DND-41 (cell line): ENCODE measurements around the gene RPL36AL.

Experiments used
- ATAC-seq: fragments of 200-7000 bp; cut with Tn5 transposase; 3 replicates; pipeline ENCODE4 v1.9.1; 2021; ENCODE audit warnings: low read depth; ENCODE audit not compliant: insufficient read depth
- DNase-seq: peaks from one replicate; pipeline ENCODE4 v3.0.0-alpha.2; 2020
- H2AFZ ChIP-seq: 2 replicates; pipeline ENCODE4 v1.6.0; 2012; ENCODE audit warnings: low read depth, low read length
- H3K27ac ChIP-seq: 2 replicates; pipeline ENCODE4 v1.5.1; 2012; ENCODE audit warnings: low read length, inconsistent platforms
- H3K27me3 ChIP-seq: fragments of 200-600 bp; sonication (generic); 2 replicates; pipeline ENCODE4 v1.6.0; 2012; ENCODE audit warnings: low read length, mild to moderate bottlenecking, inconsistent platforms; ENCODE audit not compliant: insufficient read depth, poor library complexity
- H3K36me3 ChIP-seq: 2 replicates; pipeline ENCODE4 v1.5.1; 2012; ENCODE audit warnings: low read length, inconsistent platforms; ENCODE audit not compliant: insufficient read depth
- H3K4me1 ChIP-seq: 2 replicates; pipeline ENCODE4 v1.5.1; 2012; ENCODE audit warnings: mild to moderate bottlenecking, low read length; ENCODE audit not compliant: insufficient read depth
- H3K4me2 ChIP-seq: 2 replicates; pipeline ENCODE4 v1.6.0; 2012; ENCODE audit warnings: mild to moderate bottlenecking, moderate library complexity, low read length, inconsistent platforms; ENCODE audit not compliant: insufficient read depth
- H3K4me3 ChIP-seq, 2 experiments: fragments of 200-600 bp in 1 of 2; shearing (Covaris generic) in 1 of 2; 2 replicates each; pipeline ENCODE4 v1.5.1; 2012 to 2016; ENCODE audit warnings: inconsistent platforms in 2 of 2, low read length in 2 of 2, mild to moderate bottlenecking in 2 of 2, low read depth in 1 of 2, moderate library complexity in 1 of 2
- H3K79me2 ChIP-seq: 2 replicates; pipeline ENCODE4 v1.6.0; 2012; ENCODE audit warnings: low read length, inconsistent platforms; ENCODE audit not compliant: insufficient read depth
- H3K9ac ChIP-seq: 2 replicates; pipeline ENCODE4 v1.6.0; 2012; ENCODE audit warnings: low read depth, mild to moderate bottlenecking, inconsistent platforms, low read length, moderate library complexity
- H3K9me3 ChIP-seq: 2 replicates; pipeline ENCODE4 v1.5.1; 2012; ENCODE audit warnings: low read length, moderate library complexity, mild to moderate bottlenecking, inconsistent platforms; ENCODE audit not compliant: insufficient read depth, severe bottlenecking
- H4K20me1 ChIP-seq: 2 replicates; pipeline ENCODE4 v1.6.0; 2012; ENCODE audit warnings: low read length; ENCODE audit not compliant: insufficient read depth
- CTCF ChIP-seq: IDR thresholded peaks from 2 replicates; pipeline ENCODE4 v1.5.1; 2012; ENCODE audit warnings: borderline replicate concordance, low read length, moderate library complexity, mild to moderate bottlenecking; ENCODE audit not compliant: poor library complexity, severe bottlenecking; ENCODE audit errors: extremely low read depth
- EZH2 ChIP-seq: IDR thresholded peaks from 3 replicates; pipeline ENCODE4 v1.6.1; 2012; ENCODE audit warnings: borderline replicate concordance, low read depth, mild to moderate bottlenecking, moderate library complexity, low read length, inconsistent platforms; ENCODE audit not compliant: severe bottlenecking

Gene RPL36AL

GRCh38 chr14:49614196-49614595 is 6.2 kb downstream of the RPL36AL start:
- H3K36me3 ChIP-seq: peaks cover 81% of the 10 kb centered on the region

GRCh38 chr14:49612671-49613070 is 7.8 kb downstream of the RPL36AL start:
- no peaks in the 10 kb centered on the region for H3K27me3 ChIP-seq
- no peaks in the 10 kb centered on the region for H3K9me3 ChIP-seq
- H3K4me2 ChIP-seq: no peak overlapping the region
- no peak for ATAC-seq
- no peak overlapping the region for H2AFZ ChIP-seq
- peaks cover 15% of the 10 kb centered on the region for H3K4me1 ChIP-seq
- peaks cover 81% of the 10 kb centered on the region for H3K79me2 ChIP-seq
- no peak overlapping the region for H3K4me3 ChIP-seq
- peaks cover 77% of the 10 kb centered on the region for H3K36me3 ChIP-seq
- peaks cover 17% of the 10 kb centered on the region for H4K20me1 ChIP-seq
- H3K9ac ChIP-seq: no peak overlapping the region
- no peak overlapping the region for H3K27ac ChIP-seq
- TF ChIP-seq CTCF (no peak), EZH2 (no peak)
- no peak for DNase-seq

More at GRCh38 chr14:49614196-49614595, 6.2 kb downstream of the RPL36AL start:
- Histone ChIP-seq H3K4me2 (no peak overlapping the region), H3K27me3 (no peaks in the 10 kb centered on the region), H3K79me2 (peaks cover 82% of the 10 kb centered on the region), H3K4me1 (peaks cover 26% of the 10 kb centered on the region), H4K20me1 (peaks cover 23% of the 10 kb centered on the region), H2AFZ (no peak overlapping the region), H3K9ac (no peak overlapping the region), H3K27ac (no peak overlapping the region), H3K4me3 (no peak overlapping the region), H3K9me3 (no peaks in the 10 kb centered on the region)
- DNase-seq (no peak), ATAC-seq (no peak)
- TF ChIP-seq EZH2 (no peak), CTCF (no peak)

GRCh38 chr14:49612251-49612650 is 8.2 kb downstream of the RPL36AL start:
- no peak overlapping the region for H3K27ac ChIP-seq
- no peak for ATAC-seq
- no peak overlapping the region for H3K4me2 ChIP-seq
- peaks cover 77% of the 10 kb centered on the region for H3K36me3 ChIP-seq
- TF ChIP-seq CTCF (no peak), EZH2 (no peak)
- no peak for DNase-seq
- H3K9ac ChIP-seq: no peak overlapping the region
- H4K20me1 ChIP-seq: peaks cover 21% of the 10 kb centered on the region
- no peaks in the 10 kb centered on the region for H3K9me3 ChIP-seq
- peaks cover 81% of the 10 kb centered on the region for H3K79me2 ChIP-seq
- H3K27me3 ChIP-seq: no peaks in the 10 kb centered on the region
- no peak overlapping the region for H2AFZ ChIP-seq
- peaks cover 12% of the 10 kb centered on the region for H3K4me1 ChIP-seq
- no peak overlapping the region for H3K4me3 ChIP-seq

GRCh38 chr14:49607583-49607982 is 12.8 kb downstream of the RPL36AL start:
- peaks cover 84% of the 10 kb centered on the region for H3K36me3 ChIP-seq
- TF ChIP-seq EZH2: no peak
- no peak for TF ChIP-seq CTCF

More at GRCh38 chr14:49607583-49607982, 12.8 kb downstream of the RPL36AL start:
- Histone ChIP-seq H3K27ac (no peak overlapping the region), H3K4me1 (peaks cover 17% of the 10 kb centered on the region), H3K9me3 (no peaks in the 10 kb centered on the region), H3K4me2 (no peak overlapping the region), H3K27me3 (no peaks in the 10 kb centered on the region), H2AFZ (no peak overlapping the region), H3K9ac (no peak overlapping the region), H3K4me3 (no peak overlapping the region), H3K79me2 (peaks cover 97% of the 10 kb centered on the region), H4K20me1 (peaks cover 18% of the 10 kb centered on the region)
- DNase-seq (no peak), ATAC-seq (no peak)
